GM21390 (cell line): ENCODE results near the gene NCOA4.
"Not testable (repeated sequence)": the region's sequence is repeated elsewhere in the genome, so short reads cannot be mapped to it uniquely, and the experiment has no call there.

ENCODE experiments used
- ATAC-seq: cut with Tn5 transposase; IDR thresholded peaks from one replicate; pipeline ENCODE4 v1.9.1; 2021; ENCODE audit not compliant: unreplicated experiment

NCOA4 gene

GRCh38 chr10:46052791-46053375 lies 22.5 kb upstream of the NCOA4 start:
- no peak for ATAC-seq

- no peak for ATAC-seq
Observed at GRCh38 chr10:46052057-46052790, 21.8 kb upstream of the NCOA4 start.

GRCh38 chr10:46050941-46051623 lies 20.7 kb upstream of the NCOA4 start:
- ATAC-seq: no peak

- not testable (repeated sequence) for ATAC-seq
Observed at GRCh38 chr10:46049497-46049831, 19.0 kb upstream of the NCOA4 start.

- ATAC-seq: no peak
Observed at GRCh38 chr10:46048152-46048551, 17.7 kb upstream of the NCOA4 start.

GRCh38 chr10:46046261-46046660 lies 15.8 kb upstream of the NCOA4 start, which contains the start of gene MSMB:
MSMB (minus strand) TSS chr10:46046269; CDS start chr10:46046237, 32 bp downstream.
- no peak for ATAC-seq

- ATAC-seq: no peak
Observed at GRCh38 chr10:46042527-46042926, 12.1 kb upstream of the NCOA4 start.

GRCh38 chr10:46040004-46040403 lies 9.6 kb upstream of the NCOA4 start:
- ATAC-seq: no peak

- ATAC-seq: no peak
Observed at GRCh38 chr10:46037107-46037825, 6.8 kb upstream of the NCOA4 start.

- no peak for ATAC-seq
Observed at GRCh38 chr10:46035923-46036849, 5.8 kb upstream of the NCOA4 start.

GRCh38 chr10:46033602-46034011 lies 3.2 kb upstream of the NCOA4 start:
- no peak for ATAC-seq

GRCh38 chr10:46031648-46032532 lies 1.5 kb upstream of the NCOA4 start:
- ATAC-seq: no peak

- no peak for ATAC-seq
Observed at GRCh38 chr10:46029461-46030030, 877 bp downstream of the NCOA4 start.

GRCh38 chr10:46028584-46029460 lies 1.6 kb downstream of the NCOA4 start:
- peak; percentile 36 for ATAC-seq

GRCh38 chr10:46026106-46026505 lies 4.3 kb downstream of the NCOA4 start:
- ATAC-seq: no peak

GRCh38 chr10:46025406-46025805 lies 5.0 kb downstream of the NCOA4 start:
- ATAC-seq: no peak

GRCh38 chr10:46024948-46025347 lies 5.5 kb downstream of the NCOA4 start:
- ATAC-seq: no peak
